ES-I3 (cell line): ENCODE data around the gene TAF5L.
A peak's percentile ranks its signal among the peaks of the same experiment; 100 is the strongest.

ENCODE experiments used
- H3K36me3 ChIP-seq: 2 replicates; pipeline ENCODE4 v1.6.1; 2013; ENCODE audit warnings: mild to moderate bottlenecking, low read length, control low read depth, moderate library complexity; ENCODE audit not compliant: insufficient read depth
- H3K4me1 ChIP-seq: 2 replicates; pipeline ENCODE4 v1.6.1; 2013; ENCODE audit warnings: mild to moderate bottlenecking, control low read depth, low read length; ENCODE audit not compliant: insufficient read depth
- H3K9ac ChIP-seq: 2 replicates; pipeline ENCODE4 v1.6.1; 2013; ENCODE audit warnings: low read depth, mild to moderate bottlenecking, low read length, moderate library complexity
- H3K9me3 ChIP-seq: 2 replicates; pipeline ENCODE4 v1.6.1; 2013; ENCODE audit warnings: mild to moderate bottlenecking, low read length, moderate library complexity; ENCODE audit not compliant: control insufficient read depth, insufficient read depth

TAF5L gene

GRCh38 chr1:229625915-229626831, at the start of gene TAF5L, which contains the start of gene URB2:
Gene TAF5L (minus strand): TSS chr1:229626122. CDS start chr1:229614482, 11,640 bp downstream.
Gene URB2 (plus strand): TSS chr1:229626247. CDS start chr1:229627634, 1,387 bp downstream.
- peak within 1 kb of the TSS; percentile 98 for H3K9ac ChIP-seq
- peaks cover 13% of the 10 kb centered on the region; the same call in 1 of the 2 replicates for H3K4me1 ChIP-seq
- H3K9me3 ChIP-seq: no peaks in the 10 kb centered on the region
- 0 out of 2 replicates have a peak, but pooled peaks cover 6% of the 10 kb centered on the region for H3K36me3 ChIP-seq

- Histone ChIP-seq H3K4me1 (no peaks in the 10 kb centered on the region), H3K9me3 (no peaks in the 10 kb centered on the region), H3K36me3 (peaks cover 3% of the 10 kb centered on the region; the same call in 1 of the 2 replicates), H3K9ac (no peak overlapping the region)
Measured at GRCh38 chr1:229675396-229675795, 49.5 kb upstream of the TAF5L start.

- Histone ChIP-seq H3K9ac (no peak overlapping the region), H3K9me3 (no peaks in the 10 kb centered on the region), H3K4me1 (no peaks in the 10 kb centered on the region), H3K36me3 (peaks cover 3% of the 10 kb centered on the region; the same call in 1 of the 2 replicates)
Measured at GRCh38 chr1:229674042-229674441, 48.1 kb upstream of the TAF5L start.

GRCh38 chr1:229672246-229672645, 46.3 kb upstream of the TAF5L start:
- Histone ChIP-seq H3K36me3 (peaks cover 3% of the 10 kb centered on the region; the same call in 1 of the 2 replicates), H3K9me3 (no peaks in the 10 kb centered on the region), H3K9ac (no peak overlapping the region), H3K4me1 (no peaks in the 10 kb centered on the region)

- Histone ChIP-seq H3K4me1 (no peaks in the 10 kb centered on the region), H3K9ac (no peak overlapping the region), H3K36me3 (peaks cover 3% of the 10 kb centered on the region; the same call in 1 of the 2 replicates), H3K9me3 (no peaks in the 10 kb centered on the region)
Measured at GRCh38 chr1:229671310-229671709, 45.4 kb upstream of the TAF5L start.

GRCh38 chr1:229669333-229669732, 43.4 kb upstream of the TAF5L start:
- no peaks in the 10 kb centered on the region for H3K9me3 ChIP-seq
- H3K4me1 ChIP-seq: no peaks in the 10 kb centered on the region
- no peak overlapping the region for H3K9ac ChIP-seq
- peaks cover 3% of the 10 kb centered on the region; the same call in 1 of the 2 replicates for H3K36me3 ChIP-seq

GRCh38 chr1:229666585-229666984, 40.7 kb upstream of the TAF5L start:
- peaks cover 10% of the 10 kb centered on the region for H3K36me3 ChIP-seq
- H3K9ac ChIP-seq: no peak overlapping the region
- H3K9me3 ChIP-seq: no peaks in the 10 kb centered on the region
- 0 out of 2 replicates have a peak, but pooled peaks cover 1% of the 10 kb centered on the region for H3K4me1 ChIP-seq

- H3K9me3 ChIP-seq: no peaks in the 10 kb centered on the region
- H3K9ac ChIP-seq: no peak overlapping the region
- 0 out of 2 replicates have a peak, but pooled peaks cover 3% of the 10 kb centered on the region for H3K4me1 ChIP-seq
- peaks cover 12% of the 10 kb centered on the region for H3K36me3 ChIP-seq
Measured at GRCh38 chr1:229665912-229666558, 40.1 kb upstream of the TAF5L start.

- no peak overlapping the region for H3K9ac ChIP-seq
- peaks cover 17% of the 10 kb centered on the region for H3K36me3 ChIP-seq
- H3K4me1 ChIP-seq: 0 out of 2 replicates have a peak, but pooled peaks cover 3% of the 10 kb centered on the region
- no peaks in the 10 kb centered on the region for H3K9me3 ChIP-seq
Measured at GRCh38 chr1:229664133-229664689, 38.3 kb upstream of the TAF5L start.

GRCh38 chr1:229661897-229662296, 36.0 kb upstream of the TAF5L start:
- no peaks in the 10 kb centered on the region for H3K9me3 ChIP-seq
- peaks cover 19% of the 10 kb centered on the region for H3K36me3 ChIP-seq
- H3K9ac ChIP-seq: no peak overlapping the region
- H3K4me1 ChIP-seq: 0 out of 2 replicates have a peak, but pooled peaks cover 3% of the 10 kb centered on the region

GRCh38 chr1:229661022-229661877, 35.3 kb upstream of the TAF5L start:
- Histone ChIP-seq H3K4me1 (0 out of 2 replicates have a peak, but pooled peaks cover 3% of the 10 kb centered on the region), H3K36me3 (peaks cover 19% of the 10 kb centered on the region)

GRCh38 chr1:229657993-229658755, 32.3 kb upstream of the TAF5L start:
- Histone ChIP-seq H3K9ac (no peak overlapping the region), H3K9me3 (no peaks in the 10 kb centered on the region), H3K36me3 (peaks cover 23% of the 10 kb centered on the region)

More at GRCh38 chr1:229661022-229661877, 35.3 kb upstream of the TAF5L start:
- no peaks in the 10 kb centered on the region for H3K9me3 ChIP-seq
- no peak overlapping the region for H3K9ac ChIP-seq

GRCh38 chr1:229655781-229656180, 29.9 kb upstream of the TAF5L start:
- no peak overlapping the region for H3K9ac ChIP-seq
- H3K4me1 ChIP-seq: no peaks in the 10 kb centered on the region
- peaks cover 20% of the 10 kb centered on the region for H3K36me3 ChIP-seq
- no peaks in the 10 kb centered on the region for H3K9me3 ChIP-seq

More at GRCh38 chr1:229657993-229658755, 32.3 kb upstream of the TAF5L start:
- 0 out of 2 replicates have a peak, but pooled peaks cover 3% of the 10 kb centered on the region for H3K4me1 ChIP-seq
